ENCODE data around the gene C21orf58.
"Not testable (repeated sequence)": the region's sequence is repeated elsewhere in the genome, so short reads cannot be mapped to it uniquely, and the experiment has no call there.

C21orf58 gene

DNA sequence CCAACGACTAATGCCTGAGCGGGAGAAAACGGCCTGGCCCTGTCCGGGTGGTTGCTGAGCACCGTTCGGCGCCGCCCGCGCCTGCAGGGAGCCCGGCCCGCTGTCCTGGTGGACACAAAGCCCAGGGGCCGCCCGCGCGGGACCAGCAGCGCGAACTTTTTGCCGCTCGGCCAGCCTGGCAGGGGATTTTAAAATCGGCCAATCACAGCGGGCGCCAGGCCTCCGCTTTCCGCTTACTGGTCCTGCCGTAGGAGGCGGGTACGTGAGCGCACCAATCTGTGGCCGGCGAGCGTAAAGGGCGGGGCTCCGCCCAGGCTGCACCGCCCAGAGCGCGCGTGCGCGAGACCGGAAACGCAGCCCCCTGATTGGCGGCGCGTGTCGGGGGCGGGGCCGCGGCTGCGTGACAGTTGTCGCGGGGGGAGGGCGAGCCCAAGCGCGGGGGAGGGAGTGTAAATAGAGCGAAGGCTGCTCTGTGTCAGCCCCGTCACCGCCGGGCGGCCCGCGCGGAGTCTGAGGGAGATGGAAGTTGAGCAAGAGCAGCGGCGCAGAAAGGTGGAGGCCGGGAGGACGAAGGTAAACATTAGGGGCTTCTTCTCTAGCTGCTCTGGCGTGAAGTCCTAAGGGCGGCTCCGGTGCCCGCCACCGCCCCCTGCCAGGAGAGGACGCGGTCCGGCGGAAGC is at the start of gene C21orf58, which contains the start of gene PCNT:
C21orf58 (minus strand) TSS at position 161 of the 680 bp plus-strand sequence. CDS start 1,132 bp downstream, outside the sequence.
PCNT (plus strand) TSS at position 447 of the 680 bp plus-strand sequence; CDS start at position 520, 73 bp downstream.
- peak; percentile 96 for DNase-seq (ENCODE audit: low read depth)

GRCh38 chr21:46372947-46373346 is 49.3 kb upstream of the C21orf58 start:
- not testable (repeated sequence) for DNase-seq (ENCODE audit: low read depth)

- DNase-seq (ENCODE audit: low read depth) = no peak
These were observed 48.4 kb upstream of the C21orf58 start for GRCh38 chr21:46372014-46372485.

- DNase-seq (ENCODE audit: low read depth) = no peak
These were observed 47.7 kb upstream of the C21orf58 start for GRCh38 chr21:46371204-46372013.

DNA sequence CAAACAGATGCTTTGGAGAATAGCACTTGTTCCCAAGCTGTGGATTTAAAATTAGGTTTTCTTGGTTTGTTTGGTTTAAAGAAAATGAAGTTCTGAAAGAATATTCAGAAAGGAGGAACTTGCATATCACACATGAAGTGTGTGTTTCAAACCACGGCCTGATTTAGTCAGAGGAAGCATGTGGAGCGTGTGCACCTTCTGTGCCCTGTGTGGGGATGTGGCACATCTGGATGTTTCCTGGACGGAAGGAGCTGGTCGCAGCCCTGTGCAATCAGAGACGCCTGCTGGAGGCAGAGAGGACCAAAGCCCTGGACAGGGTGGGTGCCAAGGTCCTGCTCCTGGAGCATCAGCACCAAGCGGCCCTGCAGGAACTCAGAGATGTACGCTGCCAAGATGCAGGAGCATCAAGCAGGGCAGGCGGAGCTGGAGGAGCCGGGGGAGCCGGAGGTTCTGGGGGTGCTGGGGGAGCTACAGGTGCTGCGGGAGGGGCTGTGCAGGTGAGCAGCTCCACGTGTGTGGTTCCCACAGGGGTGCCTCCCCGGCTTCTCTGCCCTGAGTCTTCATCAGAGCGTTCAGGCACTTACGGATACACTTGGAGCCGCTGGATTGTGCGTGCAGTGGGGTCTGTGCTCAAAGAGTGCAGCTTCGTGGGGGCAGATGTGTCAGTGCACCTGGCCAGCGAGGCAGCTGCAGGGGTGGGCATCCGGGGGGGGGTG is 46.0 kb upstream of the C21orf58 start:
- DNase-seq (ENCODE audit: low read depth) = no peak

GRCh38 chr21:46368533-46369285 is 45.0 kb upstream of the C21orf58 start:
- DNase-seq (ENCODE audit: low read depth) = no peak

- no peak for DNase-seq (ENCODE audit: low read depth)
These were observed 43.3 kb upstream of the C21orf58 start for GRCh38 chr21:46366966-46367365.

GRCh38 chr21:46366561-46366960 is 42.9 kb upstream of the C21orf58 start:
- no peak for DNase-seq (ENCODE audit: low read depth)

GRCh38 chr21:46366091-46366490 is 42.4 kb upstream of the C21orf58 start:
- no peak for DNase-seq (ENCODE audit: low read depth)

DNA sequence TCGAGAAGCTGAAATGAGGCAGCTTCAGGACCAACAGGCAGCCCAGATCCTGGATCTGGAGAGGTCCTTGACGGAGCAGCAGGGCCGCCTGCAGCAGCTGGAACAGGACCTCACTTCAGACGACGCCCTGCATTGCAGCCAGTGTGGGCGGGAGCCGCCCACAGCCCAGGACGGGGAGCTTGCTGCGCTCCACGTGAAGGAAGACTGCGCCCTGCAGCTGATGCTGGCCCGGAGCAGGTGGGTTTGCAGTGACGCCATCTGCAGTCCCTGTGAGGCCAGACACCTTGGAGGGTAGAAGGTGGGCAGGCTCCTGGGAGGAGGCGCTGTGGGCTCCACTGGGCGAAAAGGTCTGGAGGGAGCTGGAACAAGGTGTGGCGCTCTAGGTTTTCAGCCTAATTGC is 40.0 kb upstream of the C21orf58 start:
- no peak for DNase-seq (ENCODE audit: low read depth)

DNA sequence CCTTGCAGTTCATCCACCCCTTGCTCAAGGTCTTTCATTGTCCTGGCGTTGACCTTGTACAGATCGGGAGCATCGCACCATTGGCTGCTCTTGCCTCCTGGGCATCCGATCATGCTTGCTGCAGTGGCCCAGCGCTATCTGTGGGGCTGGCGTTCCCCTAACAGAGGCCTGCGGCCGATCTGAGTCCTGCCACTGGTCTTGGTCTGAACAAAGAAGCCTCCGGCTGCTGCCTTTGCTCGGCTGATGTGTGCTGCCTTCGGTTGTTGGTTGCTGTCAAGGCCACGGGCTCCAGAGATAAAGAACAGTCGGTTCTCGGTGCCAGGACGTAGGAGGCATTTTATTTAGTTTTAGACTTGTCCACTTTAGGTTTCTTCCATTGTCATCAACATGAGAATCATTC is 39.3 kb upstream of the C21orf58 start:
- no peak for DNase-seq (ENCODE audit: low read depth)

DNA sequence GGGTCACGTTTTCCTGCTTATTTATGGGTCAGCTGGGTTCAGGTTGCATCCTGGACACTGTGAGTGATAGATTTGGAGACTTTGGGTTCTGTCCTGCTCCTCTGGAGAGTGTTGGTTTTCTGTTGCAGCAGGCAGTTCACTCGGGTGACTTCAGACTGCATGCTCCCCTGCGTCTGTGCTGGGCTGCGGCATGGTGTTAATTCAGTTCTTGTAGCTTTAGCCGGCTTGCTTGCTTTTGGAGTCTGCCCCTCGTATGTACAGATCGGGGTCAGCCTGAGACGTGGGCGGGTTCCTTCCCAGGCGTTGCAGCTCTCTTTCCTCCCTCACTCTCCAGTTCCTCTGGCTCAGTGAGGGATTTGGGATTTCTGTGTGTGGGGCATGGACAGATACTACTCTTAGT is 38.3 kb upstream of the C21orf58 start:
- DNase-seq (ENCODE audit: low read depth) = no peak

DNA sequence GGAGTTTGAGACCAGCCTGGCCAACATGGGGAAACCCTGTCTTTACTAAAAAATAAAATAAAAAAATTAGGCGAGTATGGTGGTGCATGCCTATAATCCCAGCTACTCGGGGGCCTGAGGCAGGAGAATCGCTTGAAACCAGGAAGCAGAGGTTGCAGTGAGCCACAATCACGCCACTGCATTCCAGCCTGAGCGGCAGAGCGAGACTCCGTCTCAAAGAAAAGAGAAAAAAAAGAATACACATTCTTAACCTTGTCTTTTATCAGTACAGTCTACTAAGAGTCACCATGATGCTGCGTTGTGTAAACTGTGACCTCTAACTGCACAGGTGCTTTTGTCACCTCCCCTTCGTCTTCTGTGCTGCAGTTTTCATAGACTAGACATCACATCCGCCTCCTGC is 37.5 kb upstream of the C21orf58 start:
- DNase-seq (ENCODE audit: low read depth) = no peak

DNA sequence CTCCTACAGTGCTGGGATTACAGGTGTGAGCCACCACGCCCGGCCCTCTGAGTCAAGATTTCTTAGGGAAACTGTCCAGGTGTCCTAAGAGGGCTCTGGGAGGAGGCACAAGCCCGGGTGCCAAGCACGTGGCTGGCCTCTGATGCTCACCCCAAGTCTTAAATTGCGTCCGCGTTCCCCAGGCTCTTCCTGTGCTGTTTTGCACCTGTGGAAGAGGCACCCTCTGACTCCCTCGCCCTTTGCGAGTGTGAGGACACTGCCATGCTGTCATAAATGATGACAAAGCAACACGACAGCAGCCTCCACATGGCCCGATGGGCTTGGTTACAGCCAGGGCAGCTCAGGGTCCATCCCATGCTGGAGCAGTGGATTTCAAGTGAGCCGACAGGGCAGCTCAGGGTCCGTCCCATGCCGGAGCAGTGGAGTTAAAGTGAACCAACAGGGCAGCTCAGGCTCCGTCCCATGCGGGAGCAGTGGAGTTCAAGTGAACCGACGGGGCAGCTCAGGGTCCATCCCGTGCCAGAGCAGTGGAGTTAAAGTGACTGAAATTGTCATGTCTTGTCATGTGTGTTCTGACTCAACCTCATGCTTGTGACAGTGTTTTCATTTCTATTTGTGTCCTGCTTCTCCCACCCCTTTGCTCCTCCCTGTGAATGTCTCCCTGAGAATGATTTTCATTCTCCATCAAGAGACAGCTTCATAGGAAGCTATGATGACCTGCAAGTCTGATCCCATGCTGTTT is 34.2 kb upstream of the C21orf58 start:
- DNase-seq (ENCODE audit: low read depth) = no peak

DNA sequence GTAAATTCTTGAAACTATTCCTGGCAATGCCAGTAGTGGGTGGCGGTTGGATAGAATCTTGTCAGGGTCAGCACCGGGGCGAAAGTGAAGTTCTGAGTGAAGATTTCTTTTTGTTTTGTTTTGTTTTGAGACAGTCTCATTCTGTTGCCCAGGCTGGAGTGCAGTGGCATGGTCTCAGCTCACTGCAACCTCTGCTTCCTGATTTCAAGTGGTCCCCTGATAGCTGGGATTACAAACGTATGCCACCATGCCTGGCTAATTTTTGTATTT is 33.6 kb upstream of the C21orf58 start:
- no peak for DNase-seq (ENCODE audit: low read depth)

- DNase-seq (ENCODE audit: low read depth) = no peak
These were observed 33.0 kb upstream of the C21orf58 start for GRCh38 chr21:46356494-46357334.

DNA sequence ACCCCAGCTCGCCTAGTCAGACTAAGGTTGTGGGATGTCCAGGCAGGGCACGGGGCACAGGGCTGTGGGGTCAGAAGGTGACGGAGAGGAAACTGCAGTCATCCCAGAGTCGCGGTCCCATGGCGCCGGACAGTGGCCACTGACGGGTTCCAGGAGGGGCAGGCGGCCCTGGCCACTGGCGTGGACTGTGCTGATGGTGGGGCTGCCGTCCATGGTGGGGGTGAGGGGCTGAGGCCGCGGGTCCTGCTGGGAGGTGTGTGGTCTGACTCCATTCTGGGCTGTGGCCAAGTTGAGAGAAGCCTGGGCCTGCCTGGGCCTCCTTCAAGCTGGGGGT is 32.3 kb upstream of the C21orf58 start:
- DNase-seq (ENCODE audit: low read depth) = no peak

DNA sequence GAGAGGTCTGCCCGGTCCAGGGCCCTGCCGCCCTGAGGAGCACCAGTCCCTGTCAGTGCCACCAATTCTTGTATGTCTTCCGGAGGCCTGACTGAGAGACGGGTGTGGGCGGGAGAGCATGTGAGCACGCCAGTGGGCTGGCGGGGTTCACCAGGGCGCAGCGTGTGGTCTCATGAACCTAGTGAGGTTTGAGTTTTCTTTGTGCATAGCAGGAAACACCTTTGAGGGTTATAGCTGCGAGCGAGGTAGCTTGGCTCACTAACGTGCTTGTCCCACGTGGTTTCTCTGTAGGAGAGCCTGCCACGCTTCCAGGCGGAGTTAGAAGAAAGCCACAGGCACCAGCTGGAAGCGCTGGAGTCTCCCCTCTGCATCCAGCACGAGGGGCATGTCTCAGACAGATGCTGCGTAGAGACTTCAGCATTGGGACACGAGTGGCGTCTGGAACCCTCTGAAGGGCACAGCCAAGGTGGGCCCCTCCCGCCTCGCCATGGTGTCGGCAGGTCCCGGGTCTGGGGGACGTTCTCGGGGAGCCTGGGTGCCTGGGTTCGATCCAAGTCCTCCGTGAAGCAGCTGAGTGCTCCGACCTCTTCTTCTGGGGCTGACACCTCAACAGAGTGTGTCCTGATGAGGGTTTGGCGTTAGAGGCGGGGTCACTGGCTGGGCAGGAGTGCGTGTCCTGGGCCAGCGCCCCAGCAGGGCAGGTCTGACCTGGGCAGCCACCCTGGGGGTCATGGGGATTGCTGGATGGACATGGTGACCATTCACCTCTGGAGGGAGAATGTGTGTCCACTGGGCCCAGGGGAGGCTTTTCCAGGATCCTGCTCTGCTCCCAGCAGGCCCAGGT is 31.7 kb upstream of the C21orf58 start:
- no peak for DNase-seq (ENCODE audit: low read depth)

- no peak for DNase-seq (ENCODE audit: low read depth)
These were observed 30.8 kb upstream of the C21orf58 start for GRCh38 chr21:46354518-46354917.

DNA sequence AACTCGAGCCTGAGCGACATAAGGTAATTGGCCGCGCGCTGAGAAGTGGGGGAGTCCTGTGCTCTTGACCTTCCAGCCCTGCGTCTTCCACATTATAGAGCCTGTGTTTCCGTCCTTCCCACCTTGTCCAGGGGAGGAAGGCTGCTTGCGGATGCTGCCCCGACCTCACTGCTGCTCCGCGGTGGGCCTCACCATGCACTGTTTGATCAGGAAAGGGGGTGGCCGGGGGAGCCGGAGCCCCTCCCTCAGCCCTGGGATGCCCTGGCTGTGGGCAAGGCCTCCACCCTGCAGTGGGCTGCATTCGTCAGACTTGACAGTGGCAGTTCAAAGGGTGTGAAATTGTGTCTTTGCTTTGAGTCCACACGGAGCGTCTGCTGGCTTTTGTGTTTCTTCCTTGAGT is 30.4 kb upstream of the C21orf58 start:
- no peak for DNase-seq (ENCODE audit: low read depth)
